Upper lobe of left lung (tissue), 4 donors: ENCODE results near the gene TTC28.

ENCODE experiments used
- CTCF ChIP-seq, 6 experiments: fragments of 450-650 bp in 4 of 6; fragments of 200-600 bp in 2 of 6; sonication (generic) in 2 of 6; IDR thresholded peaks; one replicate each; pipeline ENCODE4 v1.5.1; 2016 to 2019; ENCODE audit warnings: antibody characterized with exemption in 6 of 6
- EP300 ChIP-seq, 4 donors: sonication (generic); formaldehyde crosslinking; IDR thresholded peaks; one replicate each; pipeline ENCODE4 v1.5.1; 2017; ENCODE audit warnings: antibody characterized with exemption in 4 of 4, control low read depth in 2 of 4

- TF ChIP-seq EP300 (IDR thresholded peaks at IDR 0.05): no peak
- no peak for TF ChIP-seq CTCF (IDR thresholded peaks at IDR 0.05)
These were observed 434.9 kb downstream of the TTC28 start for GRCh38 chr22:28244757-28245156.
